Measurements from ENCODE around the gene CFAP299.

The CFAP299 gene

DNA sequence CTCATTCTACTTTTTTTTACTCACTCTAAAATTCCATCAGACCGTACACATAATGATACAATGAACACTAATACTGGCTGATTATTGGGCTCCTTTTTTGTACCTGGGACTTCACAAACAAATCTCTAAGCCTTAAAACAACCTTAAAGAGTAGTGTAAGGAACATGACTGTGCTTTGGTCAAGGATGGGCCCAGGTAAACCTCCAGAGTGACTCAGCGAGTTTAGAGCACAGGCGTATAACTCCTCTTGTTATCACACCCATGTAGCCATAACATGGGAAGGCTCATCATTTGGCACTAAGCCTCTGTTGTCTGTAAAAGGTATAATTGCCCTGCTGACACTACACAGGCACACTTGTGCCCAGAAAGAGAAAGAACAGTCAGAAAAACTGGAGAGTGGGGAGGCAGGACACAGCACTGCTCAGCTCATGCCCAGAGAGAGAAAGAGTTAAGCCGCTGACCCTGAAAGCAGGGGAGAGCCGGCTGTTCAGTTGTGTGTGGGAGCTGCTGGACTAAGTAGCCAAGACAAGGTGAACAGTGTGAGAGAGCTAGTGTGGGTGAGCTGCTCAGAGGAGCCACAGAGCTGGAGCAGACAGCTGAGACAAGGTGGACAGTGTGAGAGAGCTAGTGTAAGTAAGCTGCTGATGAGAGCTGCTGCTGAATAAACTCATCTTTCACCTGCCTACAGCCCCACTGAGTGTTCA, 375.4 kb downstream of the CFAP299 start:
- FAIRE-seq = no peak

DNA sequence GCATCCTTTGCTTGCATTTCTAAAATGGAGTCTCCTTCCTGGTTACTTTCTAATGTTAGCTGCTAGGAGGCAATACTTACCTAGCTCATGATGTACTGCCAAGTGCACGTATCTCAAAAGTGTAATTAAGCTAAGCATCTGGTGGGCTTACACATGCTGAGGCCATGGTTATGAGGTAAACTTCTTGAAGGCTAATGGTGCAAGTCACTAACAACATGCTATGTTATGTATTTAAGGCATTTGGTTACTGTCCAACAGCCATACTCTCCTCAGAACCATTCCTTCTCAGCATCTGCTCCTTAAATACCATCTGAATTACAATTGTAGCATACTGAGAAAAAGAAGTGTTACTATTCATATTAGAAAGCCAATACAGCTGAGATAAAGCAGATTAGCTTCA, 376.4 kb downstream of the CFAP299 start:
- FAIRE-seq = no peak
- TF ChIP-seq, protein P1, sequence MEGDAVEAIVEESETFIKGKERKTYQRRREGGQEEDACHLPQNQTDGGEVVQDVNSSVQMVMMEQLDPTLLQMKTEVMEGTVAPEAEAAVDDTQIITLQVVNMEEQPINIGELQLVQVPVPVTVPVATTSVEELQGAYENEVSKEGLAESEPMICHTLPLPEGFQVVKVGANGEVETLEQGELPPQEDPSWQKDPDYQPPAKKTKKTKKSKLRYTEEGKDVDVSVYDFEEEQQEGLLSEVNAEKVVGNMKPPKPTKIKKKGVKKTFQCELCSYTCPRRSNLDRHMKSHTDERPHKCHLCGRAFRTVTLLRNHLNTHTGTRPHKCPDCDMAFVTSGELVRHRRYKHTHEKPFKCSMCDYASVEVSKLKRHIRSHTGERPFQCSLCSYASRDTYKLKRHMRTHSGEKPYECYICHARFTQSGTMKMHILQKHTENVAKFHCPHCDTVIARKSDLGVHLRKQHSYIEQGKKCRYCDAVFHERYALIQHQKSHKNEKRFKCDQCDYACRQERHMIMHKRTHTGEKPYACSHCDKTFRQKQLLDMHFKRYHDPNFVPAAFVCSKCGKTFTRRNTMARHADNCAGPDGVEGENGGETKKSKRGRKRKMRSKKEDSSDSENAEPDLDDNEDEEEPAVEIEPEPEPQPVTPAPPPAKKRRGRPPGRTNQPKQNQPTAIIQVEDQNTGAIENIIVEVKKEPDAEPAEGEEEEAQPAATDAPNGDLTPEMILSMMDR (IDR thresholded peaks at IDR 0.05; ENCODE audit: insufficient read depth, missing control alignments) = no peak
- no peak for DNase-seq (ENCODE audit: insufficient read length, low spot score)

More for the DNA sequence above, 375.4 kb downstream of the CFAP299 start:
- no peak for DNase-seq (ENCODE audit: insufficient read length, low spot score)
- TF ChIP-seq, protein P1 (IDR thresholded peaks at IDR 0.05; ENCODE audit: insufficient read depth, missing control alignments) = no peak

DNA sequence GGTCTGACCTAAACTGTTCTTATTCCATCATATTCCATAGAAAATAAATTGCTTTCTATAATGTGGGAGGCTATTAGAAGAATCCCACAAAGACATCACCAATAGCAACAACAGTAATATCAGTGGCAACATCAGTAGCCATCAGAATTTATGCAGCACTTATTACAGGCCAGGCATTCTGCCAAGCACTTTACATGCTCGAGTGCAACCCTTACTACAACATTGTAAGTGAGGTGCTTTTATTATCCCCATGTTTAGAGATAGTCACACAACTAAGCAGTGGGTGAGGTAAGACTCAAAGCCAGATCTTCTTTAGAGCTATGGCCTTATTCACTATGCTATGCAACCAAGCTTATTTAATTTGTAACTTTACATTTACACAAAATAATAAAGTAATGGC, 377.9 kb downstream of the CFAP299 start:
- TF ChIP-seq, protein P1 (IDR thresholded peaks at IDR 0.05; ENCODE audit: insufficient read depth, missing control alignments) = no peak
- DNase-seq (ENCODE audit: insufficient read length, low spot score) (no peak), FAIRE-seq (no peak)

DNA sequence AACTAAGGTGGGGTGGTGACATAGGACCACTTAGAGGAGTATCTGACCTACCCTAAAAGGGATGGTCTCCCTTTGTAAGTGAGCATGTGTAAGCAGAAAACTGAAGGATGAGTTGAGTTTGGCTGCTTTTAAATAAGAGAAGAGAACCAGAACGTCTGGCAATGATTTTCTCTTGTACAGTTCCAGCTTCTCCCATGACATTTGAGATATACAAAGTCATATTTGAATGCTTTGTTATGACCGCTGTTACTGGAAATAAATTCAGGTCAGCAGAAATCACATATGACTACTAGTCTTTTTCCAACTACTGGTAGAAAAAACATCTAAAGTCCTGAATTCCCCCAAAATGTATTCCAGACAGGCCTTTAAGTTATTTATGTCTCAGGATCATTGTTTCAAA, 381.7 kb downstream of the CFAP299 start:
- no peak for DNase-seq (ENCODE audit: insufficient read length, low spot score)
- TF ChIP-seq, protein P1 (IDR thresholded peaks at IDR 0.05; ENCODE audit: insufficient read depth, missing control alignments) = no peak
- FAIRE-seq = no peak

DNA sequence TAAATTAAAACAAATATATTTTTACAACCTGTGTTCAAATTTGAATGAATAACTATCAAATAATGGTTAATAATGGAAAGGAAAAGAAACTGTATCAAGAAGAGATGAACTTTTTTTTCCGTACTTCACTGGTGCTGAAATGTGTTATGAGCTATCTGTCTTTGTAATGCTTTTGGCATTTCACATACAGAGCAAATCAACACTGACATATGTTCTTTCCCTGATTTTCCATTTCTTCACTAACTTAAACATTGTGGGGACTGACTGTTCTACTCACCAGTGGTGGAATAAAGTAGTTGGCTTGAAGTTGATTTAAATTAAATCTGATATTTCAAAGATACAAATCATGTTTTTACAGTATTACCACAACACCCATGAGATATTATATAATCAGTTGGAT, 390.9 kb downstream of the CFAP299 start:
- TF ChIP-seq, protein P1 (IDR thresholded peaks at IDR 0.05; ENCODE audit: insufficient read depth, missing control alignments) = no peak
- no peak for FAIRE-seq
- no peak for DNase-seq (ENCODE audit: insufficient read length, low spot score)

DNA sequence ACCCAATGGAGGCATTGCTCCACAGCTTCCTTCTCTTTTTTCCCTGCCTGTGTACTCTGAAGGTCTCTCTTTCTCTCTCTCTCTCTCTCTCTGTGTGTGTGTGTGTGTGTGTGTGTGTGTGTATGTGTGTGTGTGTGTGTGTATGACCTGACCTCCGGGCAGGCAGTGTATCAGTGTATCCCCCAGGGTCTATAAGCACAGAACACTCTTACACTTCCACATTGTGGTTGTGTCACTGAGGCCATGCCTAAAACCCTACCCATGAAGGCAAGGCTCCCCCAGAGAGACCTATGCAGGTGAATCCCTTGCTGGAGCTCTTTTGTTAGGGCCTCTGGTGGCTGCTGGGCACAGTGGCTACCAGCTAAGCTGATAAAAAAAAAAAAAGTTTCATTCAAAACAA, 394.6 kb downstream of the CFAP299 start:
- FAIRE-seq = no peak
- no peak for DNase-seq (ENCODE audit: insufficient read length, low spot score)
- TF ChIP-seq, protein P1 (IDR thresholded peaks at IDR 0.05; ENCODE audit: insufficient read depth, missing control alignments) = no peak

DNA sequence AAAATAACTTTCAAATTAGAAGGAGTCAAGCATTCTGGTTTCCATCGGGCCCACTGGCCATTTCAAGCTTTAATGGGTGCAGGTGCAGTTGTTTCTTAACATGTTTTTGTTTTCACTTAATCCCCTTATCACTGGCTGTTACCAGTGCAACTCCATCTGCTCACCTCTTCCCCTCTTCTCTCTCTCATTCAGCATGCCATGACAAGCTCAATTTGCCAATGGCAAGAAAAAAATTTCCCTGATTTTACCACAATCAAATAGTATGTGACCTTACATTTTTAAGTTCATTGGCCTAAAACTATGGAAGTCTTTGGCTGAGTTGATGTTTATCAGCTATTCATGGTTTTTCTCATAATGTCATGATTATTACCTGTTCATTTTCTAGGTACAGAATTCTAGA, 395.9 kb downstream of the CFAP299 start:
- DNase-seq (ENCODE audit: insufficient read length, low spot score) (no peak), FAIRE-seq (no peak)
- TF ChIP-seq, protein P1 (IDR thresholded peaks at IDR 0.05; ENCODE audit: insufficient read depth, missing control alignments) = no peak

All from D721Med (cell line).